CD14-positive monocyte (primary cell): ENCODE measurements around the gene ETS1. TPM values are rescaled to one million over a fixed set of nuclear protein-coding genes. Genes with fewer than 3 reads are reported as not detected.

Source experiments
- DNase-seq, 3 donors: peaks; one replicate each; pipeline ENCODE4 v3.0.0-alpha.2; 2011 to 2022
- H2AFZ ChIP-seq: 2 replicates; pipeline ENCODE4 v1.6.0; 2012; ENCODE audit warnings: mild to moderate bottlenecking, low read depth, low read length, inconsistent platforms; ENCODE audit not compliant: insufficient read depth, poor library complexity, severe bottlenecking
- H3K27ac ChIP-seq, 2 donors: 1 replicate in 1 of 2; 2 replicates in 1 of 2; pipeline ENCODE4 v1.5.1; 2012 to 2013; ENCODE audit warnings: low read length in 2 of 2, control low read depth in 1 of 2, inconsistent platforms in 1 of 2, low read depth in 1 of 2, mild to moderate bottlenecking in 1 of 2
- H3K27me3 ChIP-seq, 2 donors: one replicate each; pipeline versions ENCODE4 v1.6.0 to v1.6.1; 2011 to 2013; ENCODE audit warnings: low read length in 2 of 2; ENCODE audit not compliant: control insufficient read depth in 2 of 2, insufficient read depth in 2 of 2
- H3K36me3 ChIP-seq, 2 donors: replicated peaks in 1 of 2; 1 replicate in 1 of 2; 2 replicates in 1 of 2; pipeline versions ENCODE4 v1.5.1 to v1.6.1; 2012 to 2013; ENCODE audit warnings: low read length in 2 of 2, control low read depth in 1 of 2, inconsistent platforms in 1 of 2, mild to moderate bottlenecking in 1 of 2; ENCODE audit not compliant: insufficient read depth in 2 of 2, control insufficient read depth in 1 of 2
- H3K4me1 ChIP-seq, 2 donors: 1 replicate in 1 of 2; 2 replicates in 1 of 2; pipeline versions ENCODE4 v1.5.1 to v1.6.1; 2012 to 2013; ENCODE audit warnings: low read length in 2 of 2, control low read depth in 1 of 2, inconsistent platforms in 1 of 2, mild to moderate bottlenecking in 1 of 2, moderate library complexity in 1 of 2; ENCODE audit not compliant: insufficient read depth in 2 of 2, control insufficient read depth in 1 of 2
- H3K4me2 ChIP-seq: replicated peaks from 2 replicates; pipeline ENCODE3; 2012; ENCODE audit warnings: low read length, moderate library complexity, mild to moderate bottlenecking; ENCODE audit not compliant: poor library complexity, severe bottlenecking; ENCODE audit errors: extremely low read depth
- H3K4me3 ChIP-seq, 3 experiments: fragments of 200-600 bp in 1 of 3; sonication (generic) in 1 of 3; replicated peaks in 1 of 3; 1 replicate in 2 of 3; 2 replicates in 1 of 3; pipeline ENCODE4 v1.5.1; 2011 to 2013; ENCODE audit warnings: low read length in 3 of 3, mild to moderate bottlenecking in 3 of 3, control low read depth in 2 of 3, low read depth in 2 of 3, inconsistent platforms in 1 of 3, moderate library complexity in 1 of 3
- H3K79me2 ChIP-seq: 2 replicates; pipeline ENCODE4 v1.6.0; 2012; ENCODE audit warnings: mild to moderate bottlenecking, control low read depth, inconsistent platforms, low read length, moderate library complexity; ENCODE audit not compliant: insufficient read depth
- H3K9ac ChIP-seq: 2 replicates; pipeline ENCODE4 v1.6.0; 2017; ENCODE audit warnings: low read length, mild to moderate bottlenecking; ENCODE audit not compliant: insufficient read depth, poor library complexity, severe bottlenecking
- H3K9me3 ChIP-seq, 2 donors: replicated peaks in 1 of 2; 1 replicate in 1 of 2; 2 replicates in 1 of 2; pipeline versions ENCODE4 v1.5.1 to v1.6.1; 2012 to 2013; ENCODE audit warnings: low read length in 2 of 2, control low read depth in 1 of 2; ENCODE audit not compliant: control insufficient read depth in 1 of 2, insufficient read depth in 1 of 2
- H4K20me1 ChIP-seq: 2 replicates; pipeline ENCODE4 v1.6.0; 2012; ENCODE audit warnings: mild to moderate bottlenecking, low read length, control low read depth, moderate library complexity; ENCODE audit not compliant: insufficient read depth
- H3K27ac Mint-ChIP-seq, 7 donors: one replicate each; pipeline ENCODE4 v1.8.0; 2020; ENCODE audit warnings: mild to moderate bottlenecking in 7 of 7, mixed read lengths in 7 of 7, moderate library complexity in 6 of 7, inconsistent platforms in 2 of 7
- H3K27me3 Mint-ChIP-seq, 3 donors: one replicate each; pipeline ENCODE4 v1.8.0; 2021 to 2022; ENCODE audit warnings: low read depth in 3 of 3, mild to moderate bottlenecking in 3 of 3, mixed read lengths in 3 of 3, moderate library complexity in 3 of 3, inconsistent platforms in 1 of 3
- H3K36me3 Mint-ChIP-seq, 2 donors: one replicate each; pipeline ENCODE4 v1.8.0; 2020; ENCODE audit warnings: mixed read lengths in 2 of 2, inconsistent platforms in 1 of 2, mild to moderate bottlenecking in 1 of 2
- H3K4me1 Mint-ChIP-seq: one replicate; pipeline ENCODE4 v1.8.0; 2020; ENCODE audit warnings: mild to moderate bottlenecking, mixed read lengths
- H3K4me3 Mint-ChIP-seq, 2 donors: one replicate each; pipeline ENCODE4 v1.8.0; 2020; ENCODE audit warnings: mild to moderate bottlenecking in 2 of 2, mixed read lengths in 2 of 2, moderate library complexity in 1 of 2
- H3K9me3 Mint-ChIP-seq, 7 donors: one replicate each; pipeline ENCODE4 v1.8.0; 2020 to 2022; ENCODE audit warnings: mixed read lengths in 7 of 7, mild to moderate bottlenecking in 6 of 7, moderate library complexity in 6 of 7, inconsistent platforms in 2 of 7
- CTCF ChIP-seq: fragments of 200-600 bp; IDR thresholded peaks from one replicate; pipeline ENCODE4 v1.8.0; 2022; ENCODE audit warnings: antibody characterized with exemption, mild to moderate bottlenecking
- WGBS: methylation state at CpG from one replicate; pipeline ENCODE4 v1.1.5; 2013; ENCODE audit warnings: missing lambda C conversion rate; ENCODE audit not compliant: insufficient coverage; 5-methylcytosine and 5-hydroxymethylcytosine counted together
- intact Hi-C, 2 donors: fragments of 100-400 bp; cut with micrococcal nuclease; formaldehyde crosslinking; loops; one replicate each; pipeline versions ENCODE4 v1.15.0 to v1.15.1; 2023
- polyA plus RNA-seq, 3 donors: library from polyadenylated mRNA; depleted of rRNA in 1 of 3; unstranded in 2 of 3; stranded (reverse) in 1 of 3; fragments of 300-500 nt in 2 of 3; fragments of >200 nt in 1 of 3; fragmentation: Illumina TruSeq in 2 of 3; gene quantifications; 1 replicate in 2 of 3; 2 replicates in 1 of 3; pipeline ENCODE4 v1.2.3, GENCODE V29; 2012 to 2021

The ETS1 gene
- polyA plus RNA-seq, 3 donors: 0.67 to 1.6 (median 1.6) TPM

DNA sequence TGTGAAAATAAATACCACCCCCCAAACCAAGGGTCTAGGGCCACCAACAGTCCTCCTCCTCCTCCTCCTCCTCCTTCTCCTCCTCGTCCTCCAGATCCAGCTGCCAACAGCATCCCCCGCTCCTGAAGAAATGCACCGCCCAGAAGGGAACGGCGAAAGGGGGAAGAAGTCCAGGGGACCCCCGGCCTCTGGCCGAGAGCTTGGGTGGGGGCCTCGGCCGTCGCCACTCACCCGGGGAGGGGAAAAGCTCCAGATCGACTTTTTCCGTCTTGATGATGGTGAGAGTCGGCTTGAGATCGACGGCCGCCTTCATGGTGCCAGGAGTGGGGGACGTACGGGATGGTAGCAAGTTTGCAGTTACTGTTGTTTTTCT lies 65.7 kb downstream of the ETS1 start:
- H3K36me3 Mint-ChIP-seq: peaks cover 4 to 5% of the 10 kb centered on the region in 2 donors
- H3K4me3 Mint-ChIP-seq: peak overlapping the region; percentile 88 to 91
- H3K27me3 Mint-ChIP-seq: peaks cover 13 to 21% (median 15%) of the 10 kb centered on the region in 3 donors
- WGBS: 1% methylated on average over 16 of the region's 19 CpGs
- Histone ChIP-seq H3K9me3 (no peaks in the 10 kb centered on the region), H3K79me2 (peaks cover 4% of the 10 kb centered on the region), H3K4me3 (peak overlapping the region; percentile 62 to 96 (median 81)), H4K20me1 (no peaks in the 10 kb centered on the region), H3K27ac (peak overlapping the region in 1 of 2 donors; percentile 91), H2AFZ (peak overlapping the region; percentile 85), H3K27me3 (peaks cover 0 to 12% of the 10 kb centered on the region in 2 donors), H3K4me1 (peaks cover 13 to 18% of the 10 kb centered on the region in 2 donors), H3K36me3 (no peaks in the 10 kb centered on the region), H3K4me2 (peak overlapping the region; percentile 94), H3K9ac (peak overlapping the region; percentile 83)
- H3K27ac Mint-ChIP-seq: peak overlapping the region in 4 of 7 donors; percentile 78 to 89 (median 84)
- no peak for TF ChIP-seq CTCF
- peaks cover 0 to 2% (median 0%) of the 10 kb centered on the region in 7 donors for H3K9me3 Mint-ChIP-seq
- H3K4me1 Mint-ChIP-seq: peaks cover 33% of the 10 kb centered on the region
- intact Hi-C loops: loop anchor here in 1 of 2 donors (2.0 to 5.0 kb wide), 2 partner anchors 31 to 111 kb away; no protein-coding TSS in a partner anchor
- peak in 1 of 3 donors; percentile 6 for DNase-seq

- Histone ChIP-seq H3K27ac (peak overlapping the region in 1 of 2 donors; percentile 91), H3K4me2 (peak overlapping the region; percentile 94), H3K9ac (peak overlapping the region; percentile 83), H3K27me3 (peaks cover 0 to 12% of the 10 kb centered on the region in 2 donors), H2AFZ (peak overlapping the region; percentile 85), H3K36me3 (no peaks in the 10 kb centered on the region), H3K4me1 (peaks cover 13 to 18% of the 10 kb centered on the region in 2 donors), H4K20me1 (no peaks in the 10 kb centered on the region), H3K4me3 (peak overlapping the region; percentile 62 to 96 (median 81)), H3K9me3 (no peaks in the 10 kb centered on the region), H3K79me2 (peaks cover 4% of the 10 kb centered on the region)
- 10% methylated on average over 2 of the region's 12 CpGs for WGBS
- Mint-ChIP-seq H3K36me3 (peaks cover 4 to 5% of the 10 kb centered on the region in 2 donors), H3K27ac (peak overlapping the region in 2 of 7 donors; percentile 85 to 89), H3K4me1 (peaks cover 33% of the 10 kb centered on the region), H3K9me3 (peaks cover 0 to 2% (median 0%) of the 10 kb centered on the region in 7 donors), H3K4me3 (peak overlapping the region; percentile 88 to 91), H3K27me3 (peaks cover 13 to 21% (median 15%) of the 10 kb centered on the region in 3 donors)
- no peak for TF ChIP-seq CTCF
- no peak for DNase-seq
- intact Hi-C loops: loop anchor here in 1 of 2 donors (5.0 kb wide), 1 partner anchor 111 kb away; no protein-coding TSS in a partner anchor
Measured at GRCh38 chr11:128520888-128521681, 66.3 kb downstream of the ETS1 start.
